Right lobe of liver (tissue), 6 donors: Measurements from ENCODE around the gene CD300C. TPM values are rescaled to one million over a fixed set of nuclear protein-coding genes. Genes with fewer than 3 reads are reported as not detected.
A peak's percentile ranks its signal among the peaks of the same experiment; 100 is the strongest.

ENCODE experiments used
- ATAC-seq, 4 donors: fragments of 200-7000 bp; cut with Tn5 transposase; one replicate each; pipeline ENCODE4 v1.9.1; 2020; ENCODE audit warnings: mild to moderate bottlenecking in 4 of 4, moderate library complexity in 4 of 4
- DNase-seq, 3 donors: peaks; one replicate each; pipeline ENCODE4 v3.0.0-alpha.2; 2020
- H3K27ac ChIP-seq, 3 donors: fragments of 200-600 bp; one replicate each; pipeline ENCODE4 v1.8.0; 2022
- H3K27me3 ChIP-seq, 2 donors: fragments of 200-600 bp; one replicate each; pipeline ENCODE4 v1.8.0; 2022
- H3K36me3 ChIP-seq, 4 donors: fragments of 200-600 bp; sonication (generic) in 1 of 4; one replicate each; pipeline versions ENCODE4 v1.5.1 to v1.8.0; 2017 to 2022; ENCODE audit warnings: control low read depth in 1 of 4
- H3K4me1 ChIP-seq, 4 donors: fragments of 200-600 bp; sonication (generic) in 1 of 4; one replicate each; pipeline versions ENCODE4 v1.5.1 to v1.8.0; 2017 to 2022; ENCODE audit warnings: control low read depth in 1 of 4
- H3K4me3 ChIP-seq, 3 donors: fragments of 200-600 bp; one replicate each; pipeline ENCODE4 v1.8.0; 2022
- H3K9me3 ChIP-seq, 4 donors: fragments of 200-600 bp; sonication (generic) in 1 of 4; one replicate each; pipeline versions ENCODE4 v1.5.1 to v1.8.0; 2017 to 2022; ENCODE audit warnings: control low read depth in 1 of 4
- CTCF ChIP-seq, 4 donors: fragments of 200-600 bp in 3 of 4; fragments of 450-650 bp in 1 of 4; IDR thresholded peaks; one replicate each; pipeline versions ENCODE4 v1.5.1 to v1.8.0; 2016 to 2022; ENCODE audit warnings: antibody characterized with exemption in 4 of 4, mild to moderate bottlenecking in 2 of 4
- POLR2A ChIP-seq: fragments of 450-650 bp; IDR thresholded peaks from one replicate; pipeline ENCODE4 v1.6.1; 2017; ENCODE audit warnings: antibody characterized with exemption, mild to moderate bottlenecking
- WGBS: methylation state at CpG from one replicate; pipeline ENCODE4 v1.1.6; 2018; ENCODE audit warnings: low coverage, low lambda C conversion rate; ENCODE audit not compliant: insufficient coverage; ENCODE audit errors: missing lambda C conversion rate; 5-methylcytosine and 5-hydroxymethylcytosine counted together
- intact Hi-C, 2 donors: fragments of 100-400 bp; cut with DNase I; formaldehyde crosslinking; loops; one replicate each; pipeline versions ENCODE4 v1.11.2 to v1.14.1; 2022
- total RNA-seq, 6 experiments: library from RNA; depleted of rRNA in 2 of 6; stranded (reverse); fragments of >200 nt in 2 of 6; fragmentation: NEBNext Ultra II Directional in 3 of 6; extraction: Animal tissue kit (Norgen Biotek cat#: 25700) in 3 of 6; gene quantifications; one replicate each; pipeline versions ENCODE4 v1.1.0 to v1.2.4, GENCODE V29; 2016 to 2023
- donor health status: DM: no; HTN: yes; CAD: no.
- donor health status: DM: no; HTN: no; CAD: no.
- donor health status: DM: no; HTN: no; CAD: no.
- donor health status: DM: no; HTN: yes; CAD: no.
- donor health status: DM: no; HTN: yes; CAD: no.

Gene CD300C
- total RNA-seq, 6 experiments from 2014 or later: 0.22 to 2.7 (median 0.41) TPM

GRCh38 chr17:74541176-74542111, 4.5 kb downstream of the CD300C start:
- 39% methylated on average over 7 of the region's 23 CpGs for WGBS

GRCh38 chr17:74539281-74539820, 6.6 kb downstream of the CD300C start:
- 29% methylated on average over 4 of the region's 10 CpGs for WGBS
- Histone ChIP-seq H3K27me3 (no peaks in the 10 kb centered on the region), H3K27ac (no peak overlapping the region), H3K4me1 (no peaks in the 10 kb centered on the region), H3K9me3 (no peaks in the 10 kb centered on the region), H3K4me3 (no peak overlapping the region), H3K36me3 (no peaks in the 10 kb centered on the region)
- peak in 1 of 3 donors; percentile 36 for DNase-seq
- intact Hi-C loops: no loop called here
- ATAC-seq: no peak
- no peak for TF ChIP-seq POLR2A
- no peak for TF ChIP-seq CTCF (IDR thresholded peaks at IDR 0.05)

More at GRCh38 chr17:74541176-74542111, 4.5 kb downstream of the CD300C start:
- DNase-seq (no peak), ATAC-seq (no peak)
- Histone ChIP-seq H3K27ac (no peak overlapping the region), H3K4me3 (no peak overlapping the region), H3K4me1 (no peaks in the 10 kb centered on the region), H3K9me3 (no peaks in the 10 kb centered on the region), H3K36me3 (no peaks in the 10 kb centered on the region), H3K27me3 (no peaks in the 10 kb centered on the region)
- TF ChIP-seq CTCF (IDR thresholded peaks at IDR 0.05) (no peak), POLR2A (no peak)
- intact Hi-C loops: no loop called here

- DNase-seq: no peak
- no peaks in the 10 kb centered on the region for H3K9me3 ChIP-seq
- intact Hi-C loops: no loop called here
- H3K4me1 ChIP-seq: no peaks in the 10 kb centered on the region
- 36% methylated on average over 3 of the region's 3 CpGs for WGBS
- TF ChIP-seq CTCF (IDR thresholded peaks at IDR 0.05) (no peak), POLR2A (no peak)
- H3K36me3 ChIP-seq: no peaks in the 10 kb centered on the region
- no peak overlapping the region for H3K4me3 ChIP-seq
- H3K27me3 ChIP-seq: no peaks in the 10 kb centered on the region
- no peak for ATAC-seq
- H3K27ac ChIP-seq: no peak overlapping the region
These were observed 9.0 kb downstream of the CD300C start for GRCh38 chr17:74536890-74537289.

- peak; percentile 54 to 76 (median 70) for ATAC-seq
- intact Hi-C loops: no loop called here
- Histone ChIP-seq H3K27ac (no peak overlapping the region), H3K27me3 (no peaks in the 10 kb centered on the region), H3K36me3 (no peaks in the 10 kb centered on the region), H3K4me1 (no peaks in the 10 kb centered on the region), H3K9me3 (no peaks in the 10 kb centered on the region), H3K4me3 (no peak overlapping the region)
- 35% methylated on average over 9 of the region's 10 CpGs for WGBS
- TF ChIP-seq POLR2A: peak; percentile 58
- TF ChIP-seq CTCF (IDR thresholded peaks at IDR 0.05): no peak
- peak in 1 of 3 donors; percentile 59 for DNase-seq
These were observed 13.8 kb downstream of the CD300C start for GRCh38 chr17:74532115-74532514.
